Measurements from ENCODE around the gene PHLPP1. TPM values are rescaled to one million over a fixed set of nuclear protein-coding genes. Genes with fewer than 3 reads are reported as not detected.

Gene PHLPP1
- total RNA-seq, 1 experiment from 2014 or later = 10.1 TPM

DNA sequence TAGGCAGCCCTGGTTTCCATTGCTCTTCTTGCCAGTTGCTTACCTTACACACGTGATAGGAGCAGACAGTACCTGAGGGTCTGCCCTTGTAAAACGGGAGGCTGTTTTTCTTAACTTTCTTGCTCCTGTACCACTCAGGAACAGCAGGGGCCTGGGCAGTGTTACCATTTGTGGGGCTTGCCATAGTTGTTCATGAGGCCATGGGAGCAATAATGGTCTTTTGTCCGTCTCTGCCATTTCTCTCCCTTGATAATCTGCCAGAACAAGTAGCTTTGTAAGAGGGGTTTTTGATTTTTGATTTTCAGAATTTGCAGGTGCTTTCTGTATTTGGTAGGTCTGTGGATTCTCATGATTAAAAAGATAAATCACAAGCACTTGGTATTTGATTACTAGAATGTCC is 259.0 kb downstream of the PHLPP1 start:
- peaks cover 35% of the 10 kb centered on the region for H3K36me3 ChIP-seq
- no peak overlapping the region for H3K4me3 ChIP-seq
- no peaks in the 10 kb centered on the region for H3K27me3 ChIP-seq (replicated peaks)
- H3K9me3 ChIP-seq (replicated peaks) = no peaks in the 10 kb centered on the region
- H3K27ac ChIP-seq = no peak overlapping the region
- no peak for DNase-seq (ENCODE audit: low read depth in 1 of 2, low spot score in 2 of 2)
- H3K4me1 ChIP-seq (replicated peaks) = peaks cover 6% of the 10 kb centered on the region; the same call in 1 of the 2 replicates

- Histone ChIP-seq H3K4me3 (no peak overlapping the region), H3K27ac (no peak overlapping the region), H3K4me1 (replicated peaks) (peaks cover 9% of the 10 kb centered on the region; the same call in 1 of the 2 replicates), H3K27me3 (replicated peaks) (no peaks in the 10 kb centered on the region), H3K9me3 (replicated peaks) (no peaks in the 10 kb centered on the region), H3K36me3 (peaks cover 35% of the 10 kb centered on the region)
- no peak for DNase-seq (ENCODE audit: low read depth in 1 of 2, low spot score in 2 of 2)
Measured at GRCh38 chr18:62974928-62975675, 259.8 kb downstream of the PHLPP1 start.

DNA sequence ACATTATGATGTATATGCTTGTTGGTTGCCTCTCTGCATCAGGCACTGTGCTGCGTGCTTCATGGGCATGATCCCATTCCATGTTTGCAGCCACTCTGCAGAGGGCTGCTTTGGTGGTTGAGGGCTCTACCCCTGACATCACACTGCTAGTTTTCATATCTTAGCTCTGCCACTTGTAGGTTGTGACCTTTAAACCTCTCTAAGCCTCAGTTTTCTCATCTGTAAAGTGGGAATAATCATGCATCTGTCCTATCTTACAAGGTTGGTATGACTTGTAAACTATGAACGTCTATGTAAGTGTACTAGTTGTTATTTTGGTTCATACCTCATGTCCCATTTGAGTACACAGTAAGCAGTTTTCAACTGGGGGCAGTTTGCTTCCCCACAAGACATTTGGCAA is 260.4 kb downstream of the PHLPP1 start:
- DNase-seq (ENCODE audit: low read depth in 1 of 2, low spot score in 2 of 2) = no peak
- H3K4me3 ChIP-seq = no peak overlapping the region
- H3K4me1 ChIP-seq (replicated peaks) = peaks cover 9% of the 10 kb centered on the region; the same call in 1 of the 2 replicates
- H3K27me3 ChIP-seq (replicated peaks) = no peaks in the 10 kb centered on the region
- H3K27ac ChIP-seq = no peak overlapping the region
- H3K36me3 ChIP-seq = peaks cover 35% of the 10 kb centered on the region
- no peaks in the 10 kb centered on the region for H3K9me3 ChIP-seq (replicated peaks)

GRCh38 chr18:62976227-62976626 is 260.9 kb downstream of the PHLPP1 start:
- no peak overlapping the region for H3K4me3 ChIP-seq

GRCh38 chr18:62977512-62977911 is 262.2 kb downstream of the PHLPP1 start:
- Histone ChIP-seq H3K27me3 (replicated peaks) (no peaks in the 10 kb centered on the region), H3K4me3 (no peak overlapping the region), H3K4me1 (replicated peaks) (peaks cover 9% of the 10 kb centered on the region; the same call in 1 of the 2 replicates), H3K9me3 (replicated peaks) (no peaks in the 10 kb centered on the region), H3K36me3 (peaks cover 35% of the 10 kb centered on the region), H3K27ac (no peak overlapping the region)
- DNase-seq (ENCODE audit: low read depth in 1 of 2, low spot score in 2 of 2) = no peak

More at GRCh38 chr18:62976227-62976626, 260.9 kb downstream of the PHLPP1 start:
- Histone ChIP-seq H3K27ac (no peak overlapping the region), H3K36me3 (peaks cover 35% of the 10 kb centered on the region), H3K9me3 (replicated peaks) (no peaks in the 10 kb centered on the region), H3K27me3 (replicated peaks) (no peaks in the 10 kb centered on the region), H3K4me1 (replicated peaks) (peaks cover 9% of the 10 kb centered on the region; the same call in 1 of the 2 replicates)
- DNase-seq (ENCODE audit: low read depth in 1 of 2, low spot score in 2 of 2) = no peak

- no peak overlapping the region for H3K27ac ChIP-seq
- no peak for DNase-seq (ENCODE audit: low read depth in 1 of 2, low spot score in 2 of 2)
- peaks cover 30% of the 10 kb centered on the region for H3K36me3 ChIP-seq
- peaks cover 9% of the 10 kb centered on the region; the same call in 1 of the 2 replicates for H3K4me1 ChIP-seq (replicated peaks)
- H3K4me3 ChIP-seq = no peak overlapping the region
- no peaks in the 10 kb centered on the region for H3K9me3 ChIP-seq (replicated peaks)
- H3K27me3 ChIP-seq (replicated peaks) = no peaks in the 10 kb centered on the region
Measured at GRCh38 chr18:62978251-62979049, 263.1 kb downstream of the PHLPP1 start.

DNA sequence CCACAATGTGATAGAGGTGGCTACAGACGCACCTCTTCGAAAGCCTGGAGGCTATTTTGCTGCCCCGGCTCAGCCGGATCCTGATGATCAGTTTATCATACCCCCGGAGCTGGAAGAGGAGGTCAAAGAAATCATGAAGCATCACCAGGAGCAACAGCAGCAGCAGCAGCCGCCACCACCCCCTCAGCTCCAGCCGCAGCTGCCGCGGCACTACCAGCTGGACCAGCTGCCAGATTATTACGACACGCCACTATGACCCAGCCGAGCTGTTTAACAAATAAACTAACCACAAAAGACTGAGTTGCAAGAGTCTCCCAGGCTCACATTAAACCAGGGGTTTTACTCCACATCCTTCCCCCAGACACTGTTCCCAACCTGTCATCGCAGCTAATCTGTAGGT is 263.8 kb downstream of the PHLPP1 start:
- no peaks in the 10 kb centered on the region for H3K9me3 ChIP-seq (replicated peaks)
- DNase-seq (ENCODE audit: low read depth in 1 of 2, low spot score in 2 of 2) = peak; percentile 33 to 61
- H3K27ac ChIP-seq = no peak overlapping the region

GRCh38 chr18:62979900-62980299 is 264.6 kb downstream of the PHLPP1 start:
- Histone ChIP-seq H3K4me3 (no peak overlapping the region), H3K27me3 (replicated peaks) (no peaks in the 10 kb centered on the region), H3K9me3 (replicated peaks) (no peaks in the 10 kb centered on the region), H3K36me3 (peaks cover 27% of the 10 kb centered on the region; the same call in 1 of the 2 replicates), H3K27ac (no peak overlapping the region), H3K4me1 (replicated peaks) (peaks cover 9% of the 10 kb centered on the region; the same call in 1 of the 2 replicates)
- no peak for DNase-seq (ENCODE audit: low read depth in 1 of 2, low spot score in 2 of 2)

More for the DNA sequence above, 263.8 kb downstream of the PHLPP1 start:
- Histone ChIP-seq H3K4me1 (replicated peaks) (peaks cover 9% of the 10 kb centered on the region; the same call in 1 of the 2 replicates), H3K36me3 (peaks cover 27% of the 10 kb centered on the region; the same call in 1 of the 2 replicates), H3K4me3 (no peak overlapping the region), H3K27me3 (replicated peaks) (no peaks in the 10 kb centered on the region)

DNA sequence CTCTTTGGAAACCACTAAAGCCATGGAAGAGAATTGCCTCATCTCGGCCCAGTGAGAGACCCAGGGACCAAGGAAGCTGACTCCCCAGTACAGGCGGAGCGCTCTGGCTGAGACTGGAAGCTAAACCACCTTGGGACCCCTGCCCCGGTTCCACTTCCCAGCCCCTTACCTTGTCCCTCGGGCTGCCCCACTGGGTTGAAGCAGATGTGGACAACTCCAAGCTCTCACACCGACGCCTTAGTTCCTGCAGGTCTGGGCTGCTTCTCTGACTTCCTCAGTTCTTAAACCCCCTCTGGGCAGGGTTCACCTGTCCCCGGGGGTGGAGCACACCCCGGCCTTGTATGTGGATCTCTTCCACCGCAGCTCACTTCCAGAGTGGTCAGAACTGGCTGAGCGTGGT is 266.2 kb downstream of the PHLPP1 start:
- Histone ChIP-seq H3K27me3 (replicated peaks) (no peaks in the 10 kb centered on the region), H3K27ac (no peak overlapping the region), H3K4me1 (replicated peaks) (peaks cover 9% of the 10 kb centered on the region; the same call in 1 of the 2 replicates), H3K4me3 (no peak overlapping the region), H3K9me3 (replicated peaks) (no peaks in the 10 kb centered on the region), H3K36me3 (peaks cover 16% of the 10 kb centered on the region; the same call in 1 of the 2 replicates)
- no peak for DNase-seq (ENCODE audit: low read depth in 1 of 2, low spot score in 2 of 2)

- peaks cover 15% of the 10 kb centered on the region; the same call in 1 of the 2 replicates for H3K36me3 ChIP-seq
- no peaks in the 10 kb centered on the region for H3K27me3 ChIP-seq (replicated peaks)
- peak in 1 of 2 experiments; percentile 44 for DNase-seq (ENCODE audit: low read depth in 1 of 2, low spot score in 2 of 2)
- H3K4me1 ChIP-seq (replicated peaks) = peaks cover 9% of the 10 kb centered on the region; the same call in 1 of the 2 replicates
- H3K27ac ChIP-seq = no peak overlapping the region
- H3K9me3 ChIP-seq (replicated peaks) = no peaks in the 10 kb centered on the region
- H3K4me3 ChIP-seq = no peak overlapping the region
Measured at GRCh38 chr18:62982600-62983251, 267.4 kb downstream of the PHLPP1 start.

- H3K27ac ChIP-seq = no peak overlapping the region
- H3K4me1 ChIP-seq (replicated peaks) = no peaks in the 10 kb centered on the region
- no peak overlapping the region for H3K4me3 ChIP-seq
- no peaks in the 10 kb centered on the region for H3K36me3 ChIP-seq
- H3K9me3 ChIP-seq (replicated peaks) = no peaks in the 10 kb centered on the region
- no peaks in the 10 kb centered on the region for H3K27me3 ChIP-seq (replicated peaks)
- no peak for DNase-seq (ENCODE audit: low read depth in 1 of 2, low spot score in 2 of 2)
Measured at GRCh38 chr18:62984656-62985315, 269.4 kb downstream of the PHLPP1 start.

DNA sequence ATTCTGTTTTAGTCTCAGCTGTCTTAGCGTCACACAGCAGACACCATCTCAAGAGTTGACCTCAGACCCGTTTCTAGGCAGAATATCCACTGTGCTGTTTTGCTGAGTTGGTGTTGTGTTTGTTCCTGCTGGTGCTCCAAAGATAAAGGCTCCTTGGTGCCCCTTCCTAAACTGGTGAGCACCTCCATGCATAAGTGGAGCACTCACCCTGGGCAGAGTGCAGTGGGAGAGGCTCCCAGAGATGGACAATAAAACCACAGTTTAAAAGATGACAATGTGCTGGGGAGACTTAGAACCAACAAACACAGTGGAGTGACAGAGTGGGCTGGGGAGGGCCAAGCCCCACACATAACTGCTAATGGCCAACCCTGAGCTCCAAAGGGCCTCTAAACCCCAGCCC is 271.1 kb downstream of the PHLPP1 start:
- no peaks in the 10 kb centered on the region for H3K36me3 ChIP-seq
- H3K27ac ChIP-seq = no peak overlapping the region
- H3K9me3 ChIP-seq (replicated peaks) = no peaks in the 10 kb centered on the region
- no peaks in the 10 kb centered on the region for H3K27me3 ChIP-seq (replicated peaks)
- H3K4me1 ChIP-seq (replicated peaks) = no peaks in the 10 kb centered on the region
- no peak for DNase-seq (ENCODE audit: low read depth in 1 of 2, low spot score in 2 of 2)
- H3K4me3 ChIP-seq = no peak overlapping the region

All from SJSA1 (cell line).